OCI-LY7 (cell line): ENCODE data around the gene TRPM3.

Experiments
- CTCF ChIP-seq: fragments of 200-600 bp; sonication (generic); conservative IDR thresholded peaks from 2 replicates; pipeline ENCODE4 v1.5.1; 2014; ENCODE audit warnings: mild to moderate bottlenecking, antibody characterized with exemption, low read length, moderate library complexity, mixed read lengths
- EZH2phosphoT487 ChIP-seq: fragments of 200-600 bp; sonication (generic); IDR thresholded peaks from 2 replicates; pipeline ENCODE4 v1.6.1; 2018; ENCODE audit warnings: low read depth, borderline replicate concordance, mild to moderate bottlenecking, mixed run types, antibody characterized with exemption, low read length, moderate library complexity, mixed read lengths

DNA sequence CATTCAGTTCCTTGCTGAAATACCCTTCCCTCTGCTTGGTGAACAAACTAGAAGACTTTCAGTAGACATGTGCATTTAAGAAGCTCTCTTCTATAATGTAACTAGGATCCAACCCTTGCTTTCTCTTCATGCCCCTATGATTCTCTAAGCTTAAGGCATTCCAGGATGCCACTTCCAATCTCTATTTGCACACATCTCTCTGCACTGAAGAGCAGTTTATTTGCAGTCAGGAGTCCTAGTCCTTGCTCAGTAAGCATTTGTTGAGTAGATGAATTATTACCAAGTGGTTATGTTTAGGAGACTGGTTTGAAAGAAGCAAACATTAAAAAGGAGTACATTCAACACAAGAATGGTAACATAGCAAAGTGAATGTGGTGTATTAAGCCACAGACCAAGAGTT lies 432.7 kb downstream of the TRPM3 start:
- TF ChIP-seq CTCF (no peak), EZH2phosphoT487 (no peak)
